ENCODE data around the gene TSPYL2.

DNA sequence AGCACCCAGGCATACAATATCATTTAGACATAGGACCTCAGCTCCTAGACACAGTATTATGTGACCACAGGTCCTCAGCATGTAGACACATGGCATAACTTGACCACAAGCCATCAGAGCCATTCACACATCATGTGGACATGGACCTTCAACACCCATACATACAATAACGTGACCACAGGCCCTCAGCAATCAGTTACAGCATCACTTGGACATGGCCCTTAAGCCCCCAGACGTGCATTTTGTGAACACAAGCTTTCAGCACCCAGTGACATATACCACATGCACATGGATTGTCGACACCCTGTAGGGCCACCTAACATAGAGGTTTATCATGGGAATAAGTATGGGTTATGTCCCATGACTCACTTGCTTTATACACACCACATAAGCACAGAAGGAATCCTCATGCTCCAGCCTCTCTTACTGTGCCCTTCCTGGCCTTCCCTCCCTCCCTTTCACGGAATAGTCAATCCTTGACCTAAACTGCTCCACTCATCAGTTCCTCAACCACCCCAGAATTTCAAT, 1.9 kb downstream of the TSPYL2 start:
- TF ChIP-seq POLR2A (IDR thresholded peaks at IDR 0.05; ENCODE audit: low read depth, low read length), result no peak
- TF ChIP-seq POLR2AphosphoS5 (IDR thresholded peaks at IDR 0.05; ENCODE audit: low read depth, low read length), result peak; percentile 37; the same call in 1 of the 2 replicates

Data from GM12892 (cell line).